PC-9 (cell line): ENCODE results near the gene CCNI2. TPM values are rescaled to one million over a fixed set of nuclear protein-coding genes. Genes with fewer than 3 reads are reported as not detected.

Source experiments
- BruUV-seq: library from RNA; stranded (reverse); fragments of 400-500 nt; replicated peaks from 2 replicates; lab custom pipeline; 2021; lab: Mats Ljungman, UMichigan
- CTCF ChIA-PET: fragments of 300-600 bp; sonication (Branson Sonifier 250); formaldehyde crosslinking; loops from one replicate; lab custom pipeline; 2022; ENCODE audit warnings: antibody characterized with exemption; lab: Charles Lee
- POLR2A ChIA-PET: fragments of 300-600 bp; sonication (Branson Sonifier 250); formaldehyde crosslinking; loops from one replicate; lab custom pipeline; 2022; ENCODE audit warnings: antibody characterized with exemption; ENCODE audit not compliant: unreplicated experiment; lab: Charles Lee
- DNase-seq, 2 experiments: peaks; one replicate each; pipeline versions ENCODE4 v3.0.0 to v3.0.0-alpha.2; 2015 to 2022; ENCODE audit warnings: mixed read lengths in 1 of 2
- H2AFZ ChIP-seq: fragments of 200-600 bp; sonication (generic); 2 replicates; pipeline ENCODE4 v1.8.1; 2017; ENCODE audit warnings: antibody characterized with exemption
- H3F3A ChIP-seq: fragments of 200-600 bp; sonication (generic); 2 replicates; pipeline ENCODE4 v1.8.1; 2017; ENCODE audit warnings: antibody characterized with exemption, mild to moderate bottlenecking, low read depth; ENCODE audit not compliant: insufficient read depth
- H3K27ac ChIP-seq: fragments of 200-600 bp; sonication (generic); 2 replicates; pipeline ENCODE4 v1.6.1; 2016; ENCODE audit warnings: mixed run types
- H3K27me3 ChIP-seq: fragments of 200-600 bp; sonication (generic); 2 replicates; pipeline ENCODE4 v1.6.1; 2016; ENCODE audit warnings: low read depth, mixed run types; ENCODE audit not compliant: insufficient read depth
- H3K36me3 ChIP-seq: fragments of 200-600 bp; sonication (generic); 2 replicates; pipeline ENCODE4 v1.6.1; 2016; ENCODE audit warnings: low read depth, mixed run types
- H3K4me1 ChIP-seq: fragments of 200-600 bp; sonication (generic); replicated peaks from 2 replicates; pipeline ENCODE4 v1.6.1; 2016; ENCODE audit warnings: mixed run types; ENCODE audit not compliant: insufficient read depth
- H3K4me2 ChIP-seq: fragments of 200-600 bp; sonication (generic); 2 replicates; pipeline ENCODE4 v1.6.1; 2017; ENCODE audit warnings: mixed run types
- H3K4me3 ChIP-seq: fragments of 200-600 bp; sonication (generic); 2 replicates; pipeline ENCODE4 v1.6.1; 2016; ENCODE audit warnings: mixed run types
- H3K79me2 ChIP-seq: fragments of 200-600 bp; sonication (generic); 2 replicates; pipeline ENCODE4 v1.6.1; 2017; ENCODE audit warnings: low read depth, mixed run types
- H3K9me2 ChIP-seq: fragments of 200-600 bp; sonication (generic); 2 replicates; pipeline ENCODE4 v1.8.1; 2017; ENCODE audit warnings: mild to moderate bottlenecking; ENCODE audit not compliant: insufficient read depth
- H3K9me3 ChIP-seq: fragments of 200-600 bp; sonication (generic); 2 replicates; pipeline ENCODE4 v1.8.1; 2016; ENCODE audit warnings: low read depth; ENCODE audit not compliant: insufficient read depth
- H4K20me1 ChIP-seq: fragments of 200-600 bp; sonication (generic); 2 replicates; pipeline ENCODE4 v1.8.1; 2017; ENCODE audit not compliant: insufficient read depth
- CTCF ChIP-seq: fragments of 200-600 bp; sonication (generic); conservative IDR thresholded peaks from 2 replicates; pipeline ENCODE4 v1.6.1; 2017; ENCODE audit warnings: mixed run types, antibody characterized with exemption, mild to moderate bottlenecking, moderate library complexity
- EZH2 ChIP-seq: fragments of 200-600 bp; sonication (generic); IDR thresholded peaks from 2 replicates; pipeline ENCODE4 v1.8.0; 2017; ENCODE audit warnings: antibody characterized with exemption, low read depth
- intact Hi-C: fragments of 100-400 bp; cut with micrococcal nuclease; formaldehyde crosslinking; loops from one replicate; pipeline ENCODE4 v1.10.0; 2022; ENCODE audit not compliant: unreplicated experiment
- total RNA-seq: library from RNA; stranded (reverse); gene quantifications from 2 replicates; pipeline ENCODE4 v1.2.3, GENCODE V29; 2021

Gene CCNI2
- total RNA-seq, 1 experiment from 2014 or later: 1.2 TPM

GRCh38 chr5:132736853-132737833 is 10.1 kb upstream of the CCNI2 start, which contains the start of gene KIF3A:
KIF3A (minus strand) TSS chr5:132737546; CDS start chr5:132737419, 127 bp downstream.
- intact Hi-C loops: loop anchor here (10.0 kb wide), 1 partner anchor 352 kb away; no protein-coding TSS in a partner anchor
- H3F3A ChIP-seq: no peaks in the 10 kb centered on the region; the same call in 1 of the 2 replicates

GRCh38 chr5:132737982-132738681 is 9.1 kb upstream of the CCNI2 start:
- intact Hi-C loops: loop anchor here (10.0 kb wide), 1 partner anchor 353 kb away; no protein-coding TSS in a partner anchor
- peak overlapping the region; percentile 91 for H3K4me3 ChIP-seq
- H3K27ac ChIP-seq: no peak overlapping the region
- H4K20me1 ChIP-seq: peaks cover 3% of the 10 kb centered on the region; the same call in 1 of the 2 replicates
- no peaks in the 10 kb centered on the region for H3K36me3 ChIP-seq
- peaks cover 20% of the 10 kb centered on the region for H3K4me1 ChIP-seq
- ChIA-PET POLR2A (interaction anchor here (0.6 to 0.7 kb wide), 3 partner anchors 37 to 941 kb away, joined by 3 to 4 read pairs (median 3); partner anchors contain the start of gene FNIP1), CTCF (no interaction called here)
- H3F3A ChIP-seq: no peaks in the 10 kb centered on the region; the same call in 1 of the 2 replicates
- no peak for TF ChIP-seq EZH2
- no peak for TF ChIP-seq CTCF
- no peaks in the 10 kb centered on the region for H3K9me2 ChIP-seq
- no TSS peak for BruUV-seq
- H2AFZ ChIP-seq: peak overlapping the region; percentile 99
- peaks cover 31% of the 10 kb centered on the region for H3K79me2 ChIP-seq
- H3K27me3 ChIP-seq: no peaks in the 10 kb centered on the region
- peak overlapping the region; percentile 98 for H3K4me2 ChIP-seq
- no peak for DNase-seq
- H3K9me3 ChIP-seq: no peaks in the 10 kb centered on the region

More at GRCh38 chr5:132736853-132737833, 10.1 kb upstream of the CCNI2 start, which contains the start of gene KIF3A:
- CTCF ChIA-PET: no interaction called here
- DNase-seq: peak; percentile 91 to 97
- peaks cover 31% of the 10 kb centered on the region for H3K79me2 ChIP-seq
- H4K20me1 ChIP-seq: peaks cover 3% of the 10 kb centered on the region; the same call in 1 of the 2 replicates
- peak within 1 kb of the TSS; percentile 91 for H3K4me3 ChIP-seq
- no peaks in the 10 kb centered on the region for H3K36me3 ChIP-seq
- H3K27me3 ChIP-seq: no peaks in the 10 kb centered on the region
- H3K4me1 ChIP-seq: peaks cover 20% of the 10 kb centered on the region
- no peak within 1 kb of the TSS for H3K27ac ChIP-seq
- POLR2A ChIA-PET: interaction anchor here (0.5 to 0.7 kb wide), 5 partner anchors 38 to 940 kb away, joined by 3 to 8 read pairs (median 3); partner anchors contain the start of gene FNIP1
- BruUV-seq: no TSS peak
- peak within 1 kb of the TSS; percentile 98 for H3K4me2 ChIP-seq
- TF ChIP-seq EZH2 (no peak), CTCF (no peak)
- H3K9me3 ChIP-seq: no peaks in the 10 kb centered on the region
- no peaks in the 10 kb centered on the region for H3K9me2 ChIP-seq
- H2AFZ ChIP-seq: peak within 1 kb of the TSS; percentile 99

GRCh38 chr5:132739232-132739631 is 8.0 kb upstream of the CCNI2 start:
- H3K9me2 ChIP-seq: no peaks in the 10 kb centered on the region
- no peak overlapping the region for H3K4me3 ChIP-seq
- H3K27me3 ChIP-seq: no peaks in the 10 kb centered on the region
- TF ChIP-seq CTCF (no peak), EZH2 (no peak)
- no peak for DNase-seq
- intact Hi-C loops: loop anchor here (10.0 kb wide), 1 partner anchor 354 kb away; no protein-coding TSS in a partner anchor
- peaks cover 25% of the 10 kb centered on the region for H3K79me2 ChIP-seq
- CTCF ChIA-PET: no interaction called here
- no peak overlapping the region for H2AFZ ChIP-seq
- POLR2A ChIA-PET: no interaction called here
- H4K20me1 ChIP-seq: peaks cover 3% of the 10 kb centered on the region; the same call in 1 of the 2 replicates
- no peaks in the 10 kb centered on the region; the same call in 1 of the 2 replicates for H3F3A ChIP-seq
- H3K36me3 ChIP-seq: no peaks in the 10 kb centered on the region
- H3K27ac ChIP-seq: no peak overlapping the region
- peaks cover 20% of the 10 kb centered on the region for H3K4me1 ChIP-seq
- no peak overlapping the region for H3K4me2 ChIP-seq
- H3K9me3 ChIP-seq: no peaks in the 10 kb centered on the region
- BruUV-seq: no TSS peak
